ENCODE results near the gene BLOC1S1.

DNA sequence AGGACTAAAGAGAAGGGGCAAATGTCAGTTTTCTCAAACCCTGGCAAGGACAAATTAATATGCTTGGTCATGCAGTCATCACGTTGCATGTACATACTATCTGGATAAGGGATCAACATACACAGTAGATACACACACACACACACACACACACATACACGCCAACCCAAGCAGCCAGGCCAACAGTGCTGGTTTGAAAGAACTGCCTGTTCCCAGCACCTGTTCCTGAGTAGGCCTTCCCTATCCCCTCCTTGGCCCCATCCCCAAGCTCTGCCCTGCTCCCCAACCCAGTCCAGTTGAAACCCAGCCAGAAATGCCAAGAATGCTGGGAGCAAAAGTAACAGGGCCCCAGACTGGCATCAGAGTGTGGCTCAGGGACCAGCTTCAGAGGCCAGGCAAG is 12.6 kb upstream of the BLOC1S1 start:
- TF ChIP-seq, protein P1, sequence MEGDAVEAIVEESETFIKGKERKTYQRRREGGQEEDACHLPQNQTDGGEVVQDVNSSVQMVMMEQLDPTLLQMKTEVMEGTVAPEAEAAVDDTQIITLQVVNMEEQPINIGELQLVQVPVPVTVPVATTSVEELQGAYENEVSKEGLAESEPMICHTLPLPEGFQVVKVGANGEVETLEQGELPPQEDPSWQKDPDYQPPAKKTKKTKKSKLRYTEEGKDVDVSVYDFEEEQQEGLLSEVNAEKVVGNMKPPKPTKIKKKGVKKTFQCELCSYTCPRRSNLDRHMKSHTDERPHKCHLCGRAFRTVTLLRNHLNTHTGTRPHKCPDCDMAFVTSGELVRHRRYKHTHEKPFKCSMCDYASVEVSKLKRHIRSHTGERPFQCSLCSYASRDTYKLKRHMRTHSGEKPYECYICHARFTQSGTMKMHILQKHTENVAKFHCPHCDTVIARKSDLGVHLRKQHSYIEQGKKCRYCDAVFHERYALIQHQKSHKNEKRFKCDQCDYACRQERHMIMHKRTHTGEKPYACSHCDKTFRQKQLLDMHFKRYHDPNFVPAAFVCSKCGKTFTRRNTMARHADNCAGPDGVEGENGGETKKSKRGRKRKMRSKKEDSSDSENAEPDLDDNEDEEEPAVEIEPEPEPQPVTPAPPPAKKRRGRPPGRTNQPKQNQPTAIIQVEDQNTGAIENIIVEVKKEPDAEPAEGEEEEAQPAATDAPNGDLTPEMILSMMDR (IDR thresholded peaks at IDR 0.05) = no peak
- TF ChIP-seq EP300 (IDR thresholded peaks at IDR 0.05; ENCODE audit: low read depth) (no peak), POLR2A (IDR thresholded peaks at IDR 0.05) (no peak), POLR2AphosphoS5 (IDR thresholded peaks at IDR 0.05) (no peak)

Data from transverse colon (tissue), 4 donors.